GM12878 (cell line): ENCODE results near the gene ZNF512. TPM values are rescaled to one million over a fixed set of nuclear protein-coding genes. Genes with fewer than 3 reads are reported as not detected.

Source experiments
- ATAC-seq: fragments of 200-7000 bp; cut with Tn5 transposase; 3 replicates; pipeline ENCODE4 v1.9.1; 2020; ENCODE audit warnings: mild to moderate bottlenecking, moderate library complexity
- BruUV-seq: library from RNA; stranded (reverse); fragments of 400-500 nt; replicated peaks from 2 replicates; lab custom pipeline; 2021; lab: Mats Ljungman, UMichigan
- CTCF ChIA-PET: fragments of 300-600 bp; sonication (Branson Sonifier 250); formaldehyde crosslinking; extraction: SDS; loops from one replicate; lab custom pipeline; 2021; ENCODE audit warnings: inconsistent platforms; lab: Yijun Ruan, JAX
- POLR2A ChIA-PET: fragments of 350-600 bp; formaldehyde crosslinking; extraction: SDS; loops from one replicate; lab custom pipeline; 2021; ENCODE audit warnings: inconsistent platforms; lab: Charles Lee
- RAD21 ChIA-PET: fragments of 300-600 bp; sonication (Branson Sonifier 250); formaldehyde crosslinking; loops from one replicate; lab custom pipeline; 2023; ENCODE audit warnings: antibody characterized with exemption; ENCODE audit not compliant: unreplicated experiment; lab: Charles Lee
- SMC1A ChIA-PET: fragments of 300-600 bp; sonication (Branson Sonifier 250); formaldehyde crosslinking; loops from one replicate; lab custom pipeline; 2023; ENCODE audit not compliant: unreplicated experiment, uncharacterized antibody; lab: Charles Lee
- DNase-seq: peaks from one replicate; pipeline ENCODE4 v3.0.0-alpha.2; 2011; ENCODE audit warnings: low read depth, low spot score
- FAIRE-seq: peaks from 3 replicates; lab custom pipeline; 2011; peaks lifted over from hg19 to GRCh38; lab: Jason Lieb, UNC
- H2AFZ ChIP-seq: 2 replicates; pipeline ENCODE4 v1.6.0; 2011; ENCODE audit warnings: low read depth, low read length, control low read depth; ENCODE audit not compliant: control insufficient read depth
- H3K27ac ChIP-seq: 2 replicates; pipeline ENCODE4 v1.5.1; 2011; ENCODE audit warnings: control low read depth; ENCODE audit not compliant: control insufficient read depth, insufficient read depth
- H3K27me3 ChIP-seq, 2 experiments: replicated peaks in 1 of 2; 2 replicates each; pipeline versions ENCODE4 v1.6.0 to v1.6.1; 2011; ENCODE audit warnings: low read length in 1 of 2; ENCODE audit not compliant: control insufficient read depth in 2 of 2, insufficient read depth in 2 of 2
- H3K36me3 ChIP-seq, 2 experiments: 2 replicates each; pipeline ENCODE4 v1.5.1; 2011; ENCODE audit warnings: low read length in 1 of 2; ENCODE audit not compliant: control insufficient read depth in 2 of 2, insufficient read depth in 2 of 2
- H3K4me1 ChIP-seq: 2 replicates; pipeline ENCODE4 v1.6.1; 2011; ENCODE audit warnings: mild to moderate bottlenecking, low read length, moderate library complexity, mixed read lengths; ENCODE audit not compliant: control insufficient read depth, insufficient read depth
- H3K4me2 ChIP-seq: 2 replicates; pipeline ENCODE4 v1.6.0; 2011; ENCODE audit warnings: control low read depth; ENCODE audit not compliant: control insufficient read depth, insufficient read depth
- H3K4me3 ChIP-seq: fragments of 200-600 bp; sonication (generic); 2 replicates; pipeline ENCODE4 v1.5.1; 2016
- H3K79me2 ChIP-seq: 2 replicates; pipeline ENCODE4 v1.6.0; 2011; ENCODE audit warnings: low read length; ENCODE audit not compliant: control insufficient read depth, insufficient read depth
- H3K9ac ChIP-seq: 2 replicates; pipeline ENCODE4 v1.8.0; 2011; ENCODE audit warnings: low read length, control low read depth, mixed read lengths; ENCODE audit not compliant: control insufficient read depth, insufficient read depth
- H3K9me3 ChIP-seq: replicated peaks from 3 replicates; pipeline ENCODE4 v1.5.1; 2011; ENCODE audit warnings: mild to moderate bottlenecking, low read length; ENCODE audit not compliant: control insufficient read depth, insufficient read depth
- H4K20me1 ChIP-seq: 2 replicates; pipeline ENCODE4 v1.6.0; 2011; ENCODE audit not compliant: control insufficient read depth, insufficient read depth
- ATF7 ChIP-seq: fragments of 450-650 bp; IDR thresholded peaks from 2 replicates; pipeline ENCODE4 v1.6.1; 2016; ENCODE audit warnings: low read depth, mild to moderate bottlenecking
- CBX3 ChIP-seq: fragments of 200-600 bp; sonication (generic); IDR thresholded peaks from 2 replicates; pipeline ENCODE4 v1.6.1; 2016; ENCODE audit warnings: low read depth, borderline replicate concordance
- EED ChIP-seq: sonication (generic); IDR thresholded peaks from 2 replicates; pipeline ENCODE4 v1.6.1; 2016; ENCODE audit warnings: antibody characterized with exemption, low read depth
- ESRRA ChIP-seq: IDR thresholded peaks from 2 replicates; pipeline ENCODE4 v1.6.1; 2012; ENCODE audit warnings: mild to moderate bottlenecking, low read length, improper control_type of control experiment
- HDAC2 ChIP-seq: fragments of 200-600 bp; sonication (generic); IDR thresholded peaks from 2 replicates; pipeline ENCODE4 v1.6.1; 2017
- MYC ChIP-seq: IDR thresholded peaks from 2 replicates; pipeline ENCODE4 v1.6.1; 2011; ENCODE audit warnings: mild to moderate bottlenecking, low read length, moderate library complexity, inconsistent platforms; ENCODE audit not compliant: insufficient read depth, insufficient replicate concordance, insufficient read length, severe bottlenecking
- NBN ChIP-seq: fragments of 450-650 bp; IDR thresholded peaks from 2 replicates; pipeline ENCODE4 v1.6.1; 2016
- RBBP5 ChIP-seq: fragments of 200-600 bp; sonication (generic); conservative IDR thresholded peaks from 2 replicates; pipeline ENCODE4 v1.6.1; 2016
- SIX5 ChIP-seq: IDR thresholded peaks from 2 replicates; pipeline ENCODE4 v1.6.1; 2011; ENCODE audit warnings: mild to moderate bottlenecking, low read depth, low read length, moderate library complexity; ENCODE audit not compliant: severe bottlenecking
- SMARCA5 ChIP-seq: fragments of 450-650 bp; IDR thresholded peaks from 2 replicates; pipeline ENCODE4 v1.6.1; 2017; ENCODE audit warnings: mild to moderate bottlenecking
- SMC3 ChIP-seq: IDR thresholded peaks from 2 replicates; pipeline ENCODE4 v1.6.1; 2011; ENCODE audit warnings: low read length, improper control_type of control experiment, borderline replicate concordance
- SREBF2 ChIP-seq: IDR thresholded peaks from 2 replicates; pipeline ENCODE4 v1.6.1; 2012; ENCODE audit warnings: mild to moderate bottlenecking, low read length
- SRF ChIP-seq, 2 experiments: IDR thresholded peaks; 2 replicates each; pipeline ENCODE4 v1.6.1; 2011; ENCODE audit warnings: low read depth in 2 of 2, low read length in 2 of 2, mild to moderate bottlenecking in 1 of 2, moderate library complexity in 1 of 2
- WRNIP1 ChIP-seq: IDR thresholded peaks from 2 replicates; pipeline ENCODE4 v1.6.1; 2011; ENCODE audit warnings: low read depth, low read length, improper control_type of control experiment, borderline replicate concordance
- ZZZ3 ChIP-seq: IDR thresholded peaks from 2 replicates; pipeline ENCODE4 v1.6.1; 2011; ENCODE audit warnings: low read depth; ENCODE audit not compliant: control insufficient read depth, insufficient read length
- in situ Hi-C: fragments of 300-500 bp; cut with MboI; formaldehyde crosslinking; loops from 9 replicates; pipeline ENCODE4 v1.14.3; 2018; ENCODE audit warnings: mixed read lengths
- intact Hi-C: fragments of 100-400 bp; cut with micrococcal nuclease; formaldehyde crosslinking; loops from one replicate; pipeline ENCODE4 v1.14.2; 2022; ENCODE audit not compliant: unreplicated experiment
- polyA plus RNA-seq, 11 experiments: library from polyadenylated mRNA; depleted of rRNA in 4 of 11; unstranded in 6 of 11; stranded (reverse) in 5 of 11; fragments of >200 nt; fragmentation: Nextera tagmentation in 4 of 11; fragmentation: Illumina TruSeq in 1 of 11; extraction: Ambion mirVana in 4 of 11; extraction: Trizol in 1 of 11; gene quantifications; 1 replicate in 1 of 11; 2 replicates in 10 of 11; pipeline versions ENCODE4 v1.2.1 to v1.2.3, GENCODE V29; 2011 to 2016; ENCODE audit warnings: inconsistent platforms in 2 of 11, missing spikeins in 2 of 11, low read depth in 1 of 11
- total RNA-seq, 4 experiments: library from RNA; depleted of rRNA in 3 of 4; stranded (reverse); fragments of >200 nt in 3 of 4; fragmentation: Illumina TruSeq in 1 of 4; extraction: Trizol in 1 of 4; gene quantifications; 2 replicates each; pipeline versions ENCODE4 v1.2.1 to v1.2.3, GENCODE V29; 2013 to 2021
- TF ChIP-seq, protein P1 (sequence below): fragments of 450-650 bp; IDR thresholded peaks from 2 replicates; pipeline ENCODE4 v1.6.1; 2014; ENCODE audit warnings: mild to moderate bottlenecking
- TF ChIP-seq, protein P2 (sequence below): fragments of 450-650 bp; IDR thresholded peaks from 2 replicates; pipeline ENCODE4 v1.6.1; 2016; ENCODE audit warnings: mild to moderate bottlenecking
- TF ChIP-seq, protein P3 (sequence below): fragments of 450-650 bp; formaldehyde crosslinking; IDR thresholded peaks from 2 replicates; pipeline ENCODE4 v1.4.0; 2022; ENCODE audit warnings: mild to moderate bottlenecking, moderate library complexity

ZNF512 gene
- total and polyA plus RNA-seq, 10 of the 15 experiments (the other 5 are each of a cell fraction or from before 2014, with no cell fraction given): 14.1 to 61.9 (median 31.2) TPM

DNA sequence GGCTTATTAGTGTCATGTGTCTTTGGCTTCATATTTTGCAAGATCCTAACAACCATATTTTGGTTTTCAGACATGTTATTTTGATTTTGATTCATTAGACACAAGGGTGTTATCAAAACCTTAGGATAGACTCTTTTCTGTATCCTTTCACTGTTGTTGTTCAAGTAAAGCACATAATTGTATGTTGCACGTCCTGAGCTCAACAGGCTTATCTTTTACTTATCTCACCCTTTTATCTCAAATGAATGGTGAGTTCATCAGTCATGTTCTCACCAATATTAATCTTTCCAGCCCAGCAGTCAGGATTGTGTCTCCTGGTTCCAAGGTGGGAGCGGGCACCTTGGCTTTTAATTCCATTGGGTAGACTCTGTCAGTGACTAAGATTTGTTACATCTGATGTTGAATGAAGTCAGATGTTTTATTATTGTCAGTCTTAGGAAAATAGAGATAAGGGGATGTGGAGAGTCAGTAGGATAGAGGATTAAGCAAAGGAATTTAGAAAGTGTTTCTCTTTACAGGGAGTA lies 57.9 kb downstream of the ZNF512 start (continued):
- TF ChIP-seq ESRRA (no peak), WRNIP1 (no peak), RBBP5 (no peak), ZZZ3 (no peak)
- TF ChIP-seq, protein P1, sequence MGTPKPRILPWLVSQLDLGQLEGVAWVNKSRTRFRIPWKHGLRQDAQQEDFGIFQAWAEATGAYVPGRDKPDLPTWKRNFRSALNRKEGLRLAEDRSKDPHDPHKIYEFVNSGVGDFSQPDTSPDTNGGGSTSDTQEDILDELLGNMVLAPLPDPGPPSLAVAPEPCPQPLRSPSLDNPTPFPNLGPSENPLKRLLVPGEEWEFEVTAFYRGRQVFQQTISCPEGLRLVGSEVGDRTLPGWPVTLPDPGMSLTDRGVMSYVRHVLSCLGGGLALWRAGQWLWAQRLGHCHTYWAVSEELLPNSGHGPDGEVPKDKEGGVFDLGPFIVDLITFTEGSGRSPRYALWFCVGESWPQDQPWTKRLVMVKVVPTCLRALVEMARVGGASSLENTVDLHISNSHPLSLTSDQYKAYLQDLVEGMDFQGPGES: no peak

DNA sequence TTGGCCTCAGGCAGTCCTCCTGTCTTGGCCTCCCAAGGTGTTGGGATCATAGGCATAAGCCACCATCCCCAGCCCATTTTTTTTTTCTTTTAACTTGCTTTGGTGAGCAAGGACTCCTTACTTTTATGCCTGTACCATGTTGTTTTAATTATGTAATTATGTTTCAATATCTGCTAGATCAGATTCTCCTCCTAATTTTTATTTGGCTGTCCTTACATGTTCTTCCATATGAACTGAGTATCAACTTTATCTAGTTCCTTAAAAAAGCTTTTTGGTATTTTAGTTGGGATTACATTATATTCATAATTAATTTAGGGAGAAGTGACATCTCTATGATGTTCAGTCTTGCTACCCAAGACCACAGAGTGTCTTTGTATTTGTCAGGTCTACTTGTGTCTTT lies 62.4 kb downstream of the ZNF512 start:
- Histone ChIP-seq H3K79me2 (no peaks in the 10 kb centered on the region), H3K36me3 (peaks cover 2 to 21% of the 10 kb centered on the region in 2 experiments; a peak in 3 of 4 replicates), H3K9me3 (no peaks in the 10 kb centered on the region), H2AFZ (no peak overlapping the region), H3K4me3 (no peak overlapping the region), H3K4me2 (no peak overlapping the region), H3K27ac (no peak overlapping the region), H3K9ac (no peak overlapping the region), H4K20me1 (no peaks in the 10 kb centered on the region), H3K4me1 (no peaks in the 10 kb centered on the region), H3K27me3 (no peaks in the 10 kb centered on the region)
- no TSS peak for BruUV-seq
- intact Hi-C loops: no loop called here
- ATAC-seq (no peak), FAIRE-seq (no peak), DNase-seq (no peak)
- ChIA-PET CTCF (interaction anchor here (2.4 kb wide), 1 partner anchor 37 kb away, joined by 14 read pairs; no protein-coding TSS in a partner anchor), SMC1A (no interaction called here), RAD21 (no interaction called here), POLR2A (no interaction called here)
- no peak for TF ChIP-seq HDAC2
- no peak for TF ChIP-seq SREBF2
- TF ChIP-seq, protein P2, sequence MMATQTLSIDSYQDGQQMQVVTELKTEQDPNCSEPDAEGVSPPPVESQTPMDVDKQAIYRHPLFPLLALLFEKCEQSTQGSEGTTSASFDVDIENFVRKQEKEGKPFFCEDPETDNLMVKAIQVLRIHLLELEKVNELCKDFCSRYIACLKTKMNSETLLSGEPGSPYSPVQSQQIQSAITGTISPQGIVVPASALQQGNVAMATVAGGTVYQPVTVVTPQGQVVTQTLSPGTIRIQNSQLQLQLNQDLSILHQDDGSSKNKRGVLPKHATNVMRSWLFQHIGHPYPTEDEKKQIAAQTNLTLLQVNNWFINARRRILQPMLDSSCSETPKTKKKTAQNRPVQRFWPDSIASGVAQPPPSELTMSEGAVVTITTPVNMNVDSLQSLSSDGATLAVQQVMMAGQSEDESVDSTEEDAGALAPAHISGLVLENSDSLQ: no peak
- no peak for TF ChIP-seq NBN
- TF ChIP-seq ATF7: no peak
- TF ChIP-seq SRF (IDR thresholded peaks at IDR 0.05; ENCODE audit: low read depth in 2 of 2, low read length in 2 of 2): no peak
- no peak for TF ChIP-seq SIX5
- TF ChIP-seq EED: no peak
- TF ChIP-seq CBX3: no peak
- no peak for TF ChIP-seq SMC3
- TF ChIP-seq MYC: no peak
- TF ChIP-seq, protein P3, sequence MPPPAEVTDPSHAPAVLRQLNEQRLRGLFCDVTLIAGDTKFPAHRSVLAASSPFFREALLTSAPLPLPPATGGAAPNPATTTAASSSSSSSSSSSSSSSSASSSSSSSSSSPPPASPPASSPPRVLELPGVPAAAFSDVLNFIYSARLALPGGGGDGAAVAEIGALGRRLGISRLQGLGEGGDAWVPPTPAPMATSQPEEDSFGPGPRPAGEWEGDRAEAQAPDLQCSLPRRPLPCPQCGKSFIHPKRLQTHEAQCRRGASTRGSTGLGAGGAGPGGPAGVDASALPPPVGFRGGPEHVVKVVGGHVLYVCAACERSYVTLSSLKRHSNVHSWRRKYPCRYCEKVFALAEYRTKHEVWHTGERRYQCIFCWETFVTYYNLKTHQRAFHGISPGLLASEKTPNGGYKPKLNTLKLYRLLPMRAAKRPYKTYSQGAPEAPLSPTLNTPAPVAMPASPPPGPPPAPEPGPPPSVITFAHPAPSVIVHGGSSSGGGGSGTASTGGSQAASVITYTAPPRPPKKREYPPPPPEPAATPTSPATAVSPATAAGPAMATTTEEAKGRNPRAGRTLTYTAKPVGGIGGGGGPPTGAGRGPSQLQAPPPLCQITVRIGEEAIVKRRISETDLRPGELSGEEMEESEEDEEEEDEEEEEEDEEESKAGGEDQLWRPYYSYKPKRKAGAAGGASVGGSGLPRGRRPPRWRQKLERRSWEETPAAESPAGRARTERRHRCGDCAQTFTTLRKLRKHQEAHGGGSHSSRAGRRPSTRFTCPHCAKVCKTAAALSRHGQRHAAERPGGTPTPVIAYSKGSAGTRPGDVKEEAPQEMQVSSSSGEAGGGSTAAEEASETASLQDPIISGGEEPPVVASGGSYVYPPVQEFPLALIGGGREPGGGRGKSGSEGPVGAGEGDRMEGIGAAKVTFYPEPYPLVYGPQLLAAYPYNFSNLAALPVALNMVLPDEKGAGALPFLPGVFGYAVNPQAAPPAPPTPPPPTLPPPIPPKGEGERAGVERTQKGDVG (CRISPR knock-in tag): no peak
- TF ChIP-seq SMARCA5: no peak
- in situ Hi-C loops: no loop called here
